ENCODE results near the gene ZDHHC18.

ZDHHC18 gene, protein sequence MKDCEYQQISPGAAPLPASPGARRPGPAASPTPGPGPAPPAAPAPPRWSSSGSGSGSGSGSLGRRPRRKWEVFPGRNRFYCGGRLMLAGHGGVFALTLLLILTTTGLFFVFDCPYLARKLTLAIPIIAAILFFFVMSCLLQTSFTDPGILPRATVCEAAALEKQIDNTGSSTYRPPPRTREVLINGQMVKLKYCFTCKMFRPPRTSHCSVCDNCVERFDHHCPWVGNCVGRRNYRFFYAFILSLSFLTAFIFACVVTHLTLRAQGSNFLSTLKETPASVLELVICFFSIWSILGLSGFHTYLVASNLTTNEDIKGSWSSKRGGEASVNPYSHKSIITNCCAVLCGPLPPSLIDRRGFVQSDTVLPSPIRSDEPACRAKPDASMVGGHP

DNA sequence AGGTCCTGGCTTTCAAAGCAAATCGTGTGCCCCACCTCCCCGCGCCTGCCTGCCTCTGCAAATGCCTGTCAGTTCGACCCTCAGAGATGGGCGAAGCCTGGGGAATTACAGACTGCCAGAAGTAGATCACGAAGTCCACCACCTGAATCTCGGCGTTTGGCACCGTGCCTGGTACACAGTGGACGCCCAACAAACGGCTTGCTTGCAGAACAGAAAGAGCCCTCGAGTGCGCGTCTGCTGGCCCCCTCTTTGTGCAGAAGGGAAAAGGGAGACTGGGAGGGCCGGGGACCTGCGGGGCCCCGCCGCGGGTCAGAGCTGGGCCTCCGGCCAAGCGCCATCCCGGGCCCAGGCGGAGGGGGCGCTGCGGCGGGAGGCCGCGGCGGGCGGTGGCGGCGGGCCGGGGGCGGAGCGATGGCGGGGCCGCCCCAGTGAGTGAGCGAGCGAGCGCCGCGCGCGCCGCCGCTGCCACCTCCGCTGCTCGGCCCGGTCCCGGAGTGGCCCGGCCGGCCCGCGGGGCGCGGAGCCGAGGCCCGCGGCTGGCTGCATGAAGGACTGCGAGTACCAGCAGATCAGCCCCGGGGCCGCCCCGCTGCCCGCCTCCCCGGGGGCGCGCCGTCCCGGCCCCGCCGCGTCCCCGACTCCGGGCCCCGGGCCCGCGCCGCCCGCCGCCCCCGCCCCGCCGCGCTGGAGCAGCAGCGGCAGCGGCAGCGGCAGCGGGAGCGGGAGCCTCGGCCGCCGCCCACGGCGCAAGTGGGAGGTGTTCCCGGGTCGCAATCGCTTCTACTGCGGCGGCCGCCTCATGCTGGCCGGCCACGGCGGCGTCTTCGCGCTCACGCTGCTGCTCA is at the start of gene ZDHHC18:
TSS of gene ZDHHC18 (plus strand) at position 428 of the 845 bp plus-strand sequence. CDS start at position 545, 117 bp downstream.
- no peak for DNase-seq

DNA sequence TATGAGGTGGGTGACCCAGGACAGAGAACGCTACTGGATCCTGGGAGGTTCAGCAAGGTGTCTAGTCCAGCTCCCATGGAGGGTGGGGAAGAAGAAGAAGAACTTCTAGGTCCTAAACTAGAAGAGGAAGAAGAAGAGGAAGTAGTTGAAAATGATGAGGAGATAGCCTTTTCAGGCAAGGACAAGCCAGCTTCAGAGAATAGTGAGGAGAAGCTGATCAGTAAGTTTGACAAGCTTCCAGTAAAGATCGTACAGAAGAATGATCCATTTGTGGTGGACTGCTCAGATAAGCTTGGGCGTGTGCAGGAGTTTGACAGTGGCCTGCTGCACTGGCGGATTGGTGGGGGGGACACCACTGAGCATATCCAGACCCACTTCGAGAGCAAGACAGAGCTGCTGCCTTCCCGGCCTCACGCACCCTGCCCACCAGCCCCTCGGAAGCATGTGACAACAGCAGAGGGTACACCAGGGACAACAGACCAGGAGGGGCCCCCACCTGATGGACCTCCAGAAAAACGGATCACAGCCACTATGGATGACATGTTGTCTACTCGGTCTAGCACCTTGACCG is 47.3 kb upstream of the ZDHHC18 start:
- peak; percentile 33 for DNase-seq

DNA sequence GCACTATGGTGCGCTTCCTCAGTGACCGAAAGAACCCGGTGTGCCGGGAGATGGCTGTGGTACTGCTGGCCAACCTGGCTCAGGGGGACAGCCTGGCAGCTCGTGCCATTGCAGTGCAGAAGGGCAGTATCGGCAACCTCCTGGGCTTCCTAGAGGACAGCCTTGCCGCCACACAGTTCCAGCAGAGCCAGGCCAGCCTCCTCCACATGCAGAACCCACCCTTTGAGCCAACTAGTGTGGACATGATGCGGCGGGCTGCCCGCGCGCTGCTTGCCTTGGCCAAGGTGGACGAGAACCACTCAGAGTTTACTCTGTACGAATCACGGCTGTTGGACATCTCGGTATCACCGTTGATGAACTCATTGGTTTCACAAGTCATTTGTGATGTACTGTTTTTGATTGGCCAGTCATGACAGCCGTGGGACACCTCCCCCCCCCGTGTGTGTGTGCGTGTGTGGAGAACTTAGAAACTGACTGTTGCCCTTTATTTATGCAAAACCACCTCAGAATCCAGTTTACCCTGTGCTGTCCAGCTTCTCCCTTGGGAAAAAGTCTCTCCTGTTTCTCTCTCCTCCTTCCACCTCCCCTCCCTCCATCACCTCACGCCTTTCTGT is 46.0 kb upstream of the ZDHHC18 start:
- no peak for DNase-seq

DNA sequence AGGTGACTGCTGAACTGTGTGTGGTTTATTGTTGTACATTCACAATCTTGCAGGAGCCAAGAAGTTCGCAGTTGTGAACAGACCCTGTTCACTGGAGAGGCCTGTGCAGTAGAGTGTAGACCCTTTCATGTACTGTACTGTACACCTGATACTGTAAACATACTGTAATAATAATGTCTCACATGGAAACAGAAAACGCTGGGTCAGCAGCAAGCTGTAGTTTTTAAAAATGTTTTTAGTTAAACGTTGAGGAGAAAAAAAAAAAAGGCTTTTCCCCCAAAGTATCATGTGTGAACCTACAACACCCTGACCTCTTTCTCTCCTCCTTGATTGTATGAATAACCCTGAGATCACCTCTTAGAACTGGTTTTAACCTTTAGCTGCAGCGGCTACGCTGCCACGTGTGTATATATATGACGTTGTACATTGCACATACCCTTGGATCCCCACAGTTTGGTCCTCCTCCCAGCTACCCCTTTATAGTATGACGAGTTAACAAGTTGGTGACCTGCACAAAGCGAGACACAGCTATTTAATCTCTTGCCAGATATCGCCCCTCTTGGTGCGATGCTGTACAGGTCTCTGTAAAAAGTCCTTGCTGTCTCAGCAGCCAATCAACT is 45.2 kb upstream of the ZDHHC18 start:
- no peak for DNase-seq

DNA sequence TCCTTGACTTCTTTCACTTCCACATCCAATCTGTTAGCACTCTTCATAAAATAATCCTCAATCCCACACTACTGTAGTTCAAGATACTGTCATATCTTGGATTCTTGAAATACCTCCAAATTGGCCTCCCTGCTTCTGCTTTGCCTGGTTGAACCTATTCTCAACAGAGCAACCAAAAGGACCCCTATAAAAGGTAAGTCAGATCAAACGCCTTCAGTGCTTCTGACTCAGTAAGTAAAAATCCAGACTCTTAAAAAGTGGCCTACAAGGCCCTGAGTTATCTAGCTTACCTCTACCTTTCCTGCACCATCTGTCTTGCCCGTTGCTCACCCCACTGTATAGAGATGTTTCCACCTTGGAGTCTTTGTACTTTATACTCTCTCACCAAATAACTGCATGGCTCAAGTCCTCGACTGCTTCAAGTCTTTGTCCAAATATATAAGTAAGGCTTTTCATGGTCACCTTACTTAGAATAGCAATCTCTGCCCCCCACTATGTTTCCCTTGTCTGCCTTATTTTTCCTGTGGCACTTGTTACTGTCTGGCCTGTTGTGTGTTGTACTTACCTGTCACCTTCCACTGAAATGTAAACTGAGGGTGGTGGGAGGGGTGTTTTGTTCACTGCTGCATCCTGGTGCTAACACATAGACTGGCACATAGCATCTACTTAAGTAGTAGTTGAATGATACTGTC is 43.8 kb upstream of the ZDHHC18 start:
- no peak for DNase-seq

DNA sequence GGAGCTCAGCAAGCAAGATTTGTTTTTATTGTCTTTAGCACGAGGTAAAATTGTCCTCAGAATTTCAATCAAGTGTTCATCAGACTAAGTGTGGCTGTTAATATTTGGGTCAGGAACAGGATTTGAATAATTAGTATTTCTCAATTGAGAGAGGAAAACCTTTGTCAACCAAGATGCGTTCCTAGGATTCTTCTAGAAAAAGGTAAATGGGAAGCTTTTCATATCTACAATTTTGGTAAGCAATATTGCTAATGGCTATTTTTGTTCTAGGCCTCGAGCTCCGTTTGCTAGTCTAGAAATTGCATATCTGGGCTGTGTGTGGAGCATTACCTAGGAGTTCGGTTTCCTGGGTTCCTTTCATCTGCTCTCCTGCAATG is 42.9 kb upstream of the ZDHHC18 start:
- DNase-seq, result no peak

DNA sequence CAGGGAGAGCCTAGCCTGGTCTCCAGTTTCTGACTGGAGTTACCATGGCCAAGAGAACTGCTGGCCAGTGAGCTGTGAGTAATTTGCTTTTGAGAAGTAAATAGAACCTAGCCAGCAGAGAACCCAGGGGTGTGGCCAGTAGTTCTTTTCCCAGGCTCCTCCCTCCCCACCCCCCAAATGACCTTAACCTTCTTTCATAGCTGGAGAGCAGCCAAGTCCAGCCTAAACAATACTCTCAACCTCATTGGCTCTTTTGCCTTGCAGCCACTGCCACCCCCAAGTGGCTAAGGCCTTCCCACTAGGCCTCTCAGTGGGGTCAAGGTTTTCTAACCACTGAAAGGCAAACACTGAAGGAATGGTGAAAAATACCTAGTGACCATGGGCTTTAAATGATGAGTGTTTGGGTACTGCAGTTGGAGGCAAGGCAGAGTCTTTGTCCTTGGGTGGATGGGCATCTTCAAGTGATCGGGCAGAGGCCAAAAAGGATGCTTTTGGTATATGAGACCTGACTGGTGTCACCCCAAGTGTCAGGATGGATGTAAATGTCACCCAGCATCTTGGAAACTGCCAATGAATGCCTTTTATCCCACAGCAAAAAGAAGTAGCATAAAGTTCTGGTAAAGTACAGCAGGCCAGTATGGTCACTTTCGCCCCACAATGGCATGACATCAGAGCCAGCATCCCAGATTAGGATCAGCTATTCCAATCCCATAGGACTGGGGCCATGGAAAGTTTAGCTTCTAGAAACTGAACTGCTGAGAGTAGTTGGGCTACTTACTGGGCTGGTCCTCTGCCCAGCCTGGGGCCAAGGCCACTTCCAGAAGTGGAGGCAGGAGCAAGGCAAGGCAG is 42.2 kb upstream of the ZDHHC18 start:
- DNase-seq, result no peak

DNA sequence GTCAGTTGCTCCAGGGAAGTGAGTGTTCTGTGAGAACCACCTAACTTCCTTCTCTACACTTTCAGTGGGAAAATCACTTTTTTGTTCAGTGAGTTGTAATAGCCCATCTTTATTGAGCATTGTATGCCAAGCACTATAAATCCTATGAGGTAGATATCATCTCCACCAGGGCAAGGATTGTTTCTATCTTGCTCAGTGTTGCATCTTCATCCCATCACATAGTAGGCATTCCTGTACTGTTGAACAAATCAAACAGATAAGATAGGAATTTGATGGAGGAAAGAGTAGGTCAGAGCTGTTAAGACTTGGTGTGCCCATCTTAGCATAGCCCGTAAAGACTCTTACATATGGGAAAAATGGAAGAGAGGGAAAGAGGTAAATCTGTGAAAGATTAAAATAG is 41.6 kb upstream of the ZDHHC18 start:
- no peak for DNase-seq

DNA sequence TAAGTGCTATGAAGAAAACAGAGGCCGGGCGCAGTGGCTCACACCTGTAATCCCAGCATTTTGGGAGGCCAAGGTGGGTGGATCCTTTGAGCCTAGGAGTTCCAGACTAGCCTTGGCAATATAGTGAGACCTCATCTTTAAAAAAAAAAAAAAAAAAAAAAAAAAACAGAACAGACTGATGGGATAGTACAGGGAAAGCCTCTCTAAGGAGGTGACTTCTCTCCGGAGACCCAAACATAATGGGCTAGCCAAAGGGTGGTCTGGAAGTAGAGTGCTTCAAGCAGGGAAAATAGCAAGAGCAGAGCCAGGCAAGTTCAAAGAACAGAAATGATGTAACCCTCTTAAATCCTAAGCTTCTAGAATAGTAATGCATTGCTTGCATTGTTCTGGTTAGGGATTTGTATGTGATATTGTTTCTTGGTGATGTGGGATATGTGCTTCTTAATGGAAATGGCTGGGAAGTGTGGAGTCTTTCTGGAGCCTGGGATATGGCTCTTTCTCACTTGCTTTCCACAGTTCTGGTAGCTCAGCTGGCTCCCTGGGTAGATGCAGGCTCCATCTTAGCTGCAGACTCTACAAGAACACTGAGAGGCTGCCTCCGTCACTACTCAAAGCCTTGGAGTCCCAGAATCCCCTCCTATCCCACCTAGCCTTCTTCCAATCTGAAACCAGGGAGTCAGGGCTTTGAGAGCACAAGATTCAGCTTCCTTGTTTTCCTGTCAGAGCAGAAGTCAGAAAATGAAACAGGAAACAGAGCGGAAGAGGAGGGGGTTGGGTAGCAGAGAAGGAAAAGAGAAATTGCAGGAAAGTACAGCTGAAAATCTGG is 40.7 kb upstream of the ZDHHC18 start:
- DNase-seq, result peak; percentile 61

DNA sequence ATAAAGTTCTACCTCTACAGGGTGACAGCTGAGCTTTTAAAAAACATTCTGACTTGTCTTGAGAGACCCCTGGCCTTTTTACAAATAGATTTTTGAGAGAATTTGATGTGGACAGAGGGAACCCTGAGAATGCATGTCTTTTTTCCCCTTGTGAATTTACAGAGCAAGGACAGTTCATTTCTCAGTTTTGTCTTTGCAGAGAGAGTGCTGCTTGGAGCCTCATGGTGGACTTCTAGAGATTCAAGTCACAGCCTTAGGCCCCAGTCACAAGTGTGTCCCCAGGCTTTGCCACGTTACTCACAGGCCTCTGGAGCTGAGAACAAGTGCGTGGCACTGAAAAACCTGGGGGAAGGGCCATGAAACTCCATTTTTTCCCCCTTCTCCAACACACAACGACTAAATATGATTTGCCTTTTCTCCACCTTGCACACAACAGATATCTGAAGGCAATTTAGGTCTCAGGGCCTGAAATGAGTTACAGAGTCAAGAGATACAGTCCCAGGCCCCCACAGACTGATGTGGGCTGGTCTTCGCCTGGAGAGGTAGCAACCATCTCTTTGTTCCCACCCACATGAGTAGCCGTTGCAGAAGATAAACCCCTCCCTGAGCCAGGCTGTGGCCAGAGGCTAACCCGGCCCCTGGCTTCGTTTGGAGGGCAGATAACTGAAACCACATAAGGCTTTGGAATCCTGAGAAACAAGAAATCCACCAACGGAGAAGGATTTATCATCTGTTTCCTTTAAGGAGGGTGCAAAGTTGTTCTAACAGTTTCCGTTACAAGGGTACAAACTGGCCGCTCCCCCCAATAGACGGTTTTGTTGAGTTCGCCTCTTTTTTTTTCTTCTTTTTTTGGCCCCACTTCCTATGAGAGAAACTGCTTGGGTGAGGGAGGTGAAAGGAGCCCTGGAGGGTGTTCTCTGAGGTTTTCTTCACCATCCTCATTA is 39.8 kb upstream of the ZDHHC18 start:
- peak; percentile 87 for DNase-seq

DNA sequence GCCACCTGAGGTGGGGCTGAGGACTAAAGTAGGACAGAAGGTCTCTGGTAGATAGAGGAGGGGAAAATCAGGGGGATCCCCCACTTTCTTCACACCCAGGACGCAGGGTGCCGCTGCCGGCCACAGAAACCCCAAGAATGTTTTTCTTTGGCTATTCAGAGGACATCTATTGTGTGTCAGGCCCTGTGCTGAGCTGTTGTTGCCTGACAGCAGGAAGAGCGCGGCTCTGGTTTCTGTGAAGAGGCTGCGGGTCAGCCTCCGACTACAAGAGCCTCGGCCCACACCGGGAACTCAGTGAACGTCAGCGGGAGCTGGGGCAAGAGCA is 39.1 kb upstream of the ZDHHC18 start:
- DNase-seq, result no peak

DNA sequence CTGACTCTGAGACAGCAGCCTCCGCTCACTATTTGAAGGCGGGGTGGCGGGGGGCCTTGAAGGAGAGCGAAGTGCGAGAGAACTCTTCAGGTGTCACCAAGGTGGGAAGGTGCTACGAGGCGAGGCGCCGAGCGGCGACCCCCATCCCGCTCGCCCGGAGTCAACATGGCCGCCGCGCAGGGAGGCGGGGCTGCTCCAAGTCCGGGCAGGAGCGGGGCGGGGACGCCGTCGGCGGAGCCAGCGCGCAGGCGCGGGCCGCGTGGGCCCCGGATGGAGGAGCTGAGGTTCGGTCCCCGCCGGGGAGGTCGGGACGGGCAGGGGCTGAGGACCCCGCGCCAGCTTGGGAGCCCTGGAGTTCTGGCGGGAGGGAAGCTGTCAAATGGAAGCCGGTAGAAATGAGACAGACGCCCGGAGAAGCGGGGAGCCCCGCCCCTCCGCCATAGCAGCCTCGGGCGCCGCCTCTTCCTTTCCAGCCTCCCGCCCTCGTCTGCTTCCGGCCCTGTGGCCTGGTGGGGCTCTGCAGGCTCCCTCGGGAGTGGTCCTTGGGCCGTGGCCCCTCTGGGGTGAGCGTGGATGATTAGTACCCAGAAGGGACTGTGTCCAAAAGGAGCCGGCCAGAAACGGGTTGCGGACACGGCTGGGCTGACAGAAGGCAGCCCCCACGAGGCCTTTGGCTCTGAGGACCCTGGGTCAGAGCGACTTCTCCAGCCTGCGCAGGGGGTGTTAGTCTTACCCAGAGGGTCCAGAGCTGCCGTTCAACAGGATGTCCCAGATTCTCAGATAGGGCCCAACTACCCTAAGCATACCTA is 38.6 kb upstream of the ZDHHC18 start, which contains the start of gene PIGV:
TSS of gene PIGV (plus strand) at position 245 of the 809 bp plus-strand sequence. CDS start 2,866 bp downstream, outside the sequence.
- DNase-seq, result peak; percentile 74

DNA sequence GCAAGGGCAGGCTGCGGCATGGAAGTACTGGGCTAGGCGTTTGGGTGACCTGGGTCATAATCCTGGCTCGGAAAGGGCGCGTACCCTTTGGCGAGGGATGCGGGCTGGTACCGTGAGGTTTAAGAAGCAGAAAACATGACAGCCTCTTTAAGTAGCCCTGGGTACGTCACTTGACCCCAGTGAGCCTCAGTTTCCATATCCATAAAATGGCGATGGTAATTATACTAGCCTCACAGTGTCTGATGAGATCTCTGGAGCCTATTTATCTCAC is 38.0 kb upstream of the ZDHHC18 start:
- DNase-seq, result no peak

DNA sequence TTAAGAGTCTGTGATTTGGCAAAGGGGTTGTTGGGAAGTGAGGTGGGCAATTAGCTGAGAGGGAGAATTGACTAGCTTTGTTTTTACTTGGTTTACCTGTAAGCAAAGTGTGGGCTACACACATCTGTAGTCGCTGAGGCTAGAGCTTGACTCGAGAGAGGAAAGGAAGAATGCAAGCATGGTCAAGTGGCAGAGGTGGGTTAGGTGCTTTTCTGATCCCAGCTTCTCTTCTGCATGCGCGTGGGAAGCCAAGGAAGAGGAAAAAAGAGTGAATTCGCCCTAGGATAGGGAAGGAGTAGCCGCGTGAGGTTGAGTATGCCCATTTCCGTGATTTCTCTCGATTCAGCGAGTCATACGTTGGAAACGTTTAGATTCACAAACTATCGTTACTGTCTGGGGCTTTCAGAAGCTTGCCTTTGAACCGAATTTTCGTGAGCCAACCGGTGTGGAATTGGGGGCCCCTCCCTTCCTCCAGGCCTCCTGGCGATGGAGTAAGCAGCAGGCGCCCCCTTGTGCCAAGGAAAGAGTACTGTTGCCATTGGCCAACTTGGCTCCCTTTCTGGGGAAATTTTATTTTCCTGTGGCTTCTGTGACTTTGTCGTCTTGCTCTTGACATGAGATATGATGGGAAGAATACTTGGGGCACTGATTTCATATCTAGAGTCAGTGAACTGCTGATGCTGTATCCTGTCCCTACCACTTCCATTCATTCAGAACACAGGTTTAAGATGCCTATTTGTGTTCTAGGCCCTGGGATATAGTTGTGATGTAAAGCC is 37.5 kb upstream of the ZDHHC18 start:
- DNase-seq, result peak; percentile 55

DNA sequence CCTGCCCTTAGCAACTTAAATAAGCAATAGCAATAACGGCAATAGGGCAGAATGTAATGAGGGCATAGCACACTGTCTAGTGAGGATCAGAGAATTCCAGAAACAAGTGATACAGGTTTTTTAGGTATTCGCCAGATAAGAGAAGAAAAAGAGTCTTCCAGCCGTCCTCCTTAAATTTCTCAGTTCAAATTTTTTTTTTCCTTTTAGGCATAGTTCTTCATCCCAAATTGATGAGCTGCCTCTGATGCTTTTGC is 36.9 kb upstream of the ZDHHC18 start:
- DNase-seq, result no peak

DNA sequence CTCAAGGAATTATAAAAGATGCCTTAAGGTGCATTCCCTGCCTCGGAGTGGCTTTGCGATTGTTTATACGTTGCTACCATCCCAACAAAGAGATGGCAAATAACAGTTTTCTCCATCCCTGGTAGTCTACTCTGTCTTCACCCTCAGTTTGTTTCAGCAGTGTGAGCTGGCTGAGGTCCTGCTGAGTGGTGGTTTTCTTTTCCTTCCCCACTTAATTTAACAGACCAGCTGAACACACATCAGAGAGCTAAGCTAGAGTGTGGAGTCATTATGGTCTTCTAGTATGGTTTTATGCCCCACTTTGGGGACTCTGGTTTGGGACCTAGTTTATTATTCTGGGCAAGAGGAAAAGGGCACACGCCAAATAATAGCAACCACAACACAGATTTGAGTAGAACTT is 36.6 kb upstream of the ZDHHC18 start:
- DNase-seq, result peak; percentile 17

DNA sequence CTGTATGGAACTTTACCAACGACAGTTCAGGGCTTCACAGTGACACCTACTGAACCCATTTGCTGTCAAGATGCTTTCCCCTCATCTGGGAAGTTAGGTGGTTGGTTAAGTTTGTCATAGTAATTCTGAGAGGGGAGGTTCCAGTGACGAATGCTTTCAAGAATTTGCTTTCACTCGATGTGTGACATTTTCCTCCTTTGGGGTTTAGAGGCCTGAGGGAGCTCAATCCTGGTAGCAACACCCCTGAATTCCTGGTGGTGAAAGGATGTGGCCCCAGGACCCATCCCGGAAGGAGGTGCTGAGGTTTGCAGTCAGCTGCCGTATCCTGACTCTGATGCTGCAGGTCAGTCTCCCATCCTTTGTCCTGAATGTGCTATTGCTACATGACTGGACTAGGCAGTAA is 35.9 kb upstream of the ZDHHC18 start:
- no peak for DNase-seq

DNA sequence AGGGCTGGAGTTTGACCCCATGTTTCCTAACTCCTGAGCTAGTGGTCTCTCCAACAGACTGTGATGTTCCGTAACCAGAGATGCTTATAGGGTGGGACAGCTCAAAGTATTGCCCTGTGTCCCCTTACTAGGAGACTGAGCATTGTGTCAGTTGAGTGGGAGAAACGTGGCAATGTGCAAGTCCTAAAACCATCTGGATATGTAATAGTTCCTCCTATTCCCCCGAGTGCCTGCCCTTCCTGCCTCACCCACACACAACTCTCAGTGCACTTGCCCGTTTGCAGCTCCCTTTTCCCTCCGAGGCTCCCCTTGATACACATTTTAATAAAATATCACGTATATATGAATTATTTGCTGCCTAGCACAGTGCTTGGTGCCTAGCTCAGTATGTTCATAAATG is 35.3 kb upstream of the ZDHHC18 start:
- DNase-seq, result no peak

All from GF-D8 (cell line).